HUES6 (cell line): ENCODE measurements around the gene PTMA.
"Not testable (repeated sequence)": the region's sequence is repeated elsewhere in the genome, so short reads cannot be mapped to it uniquely, and the experiment has no call there.

ENCODE experiments used
- H3K27ac ChIP-seq: 2 replicates; pipeline ENCODE4 v1.7.0; 2013; ENCODE audit warnings: low read depth, mild to moderate bottlenecking, low read length, inconsistent platforms
- H3K27me3 ChIP-seq: 2 replicates; pipeline ENCODE4 v1.6.1; 2013; ENCODE audit warnings: low read length; ENCODE audit not compliant: control insufficient read depth, insufficient read depth
- H3K36me3 ChIP-seq: 2 replicates; pipeline ENCODE4 v1.6.1; 2013; ENCODE audit warnings: low read length; ENCODE audit not compliant: control insufficient read depth, insufficient read depth
- H3K4me1 ChIP-seq: 2 replicates; pipeline ENCODE4 v1.6.1; 2013; ENCODE audit warnings: low read length; ENCODE audit not compliant: control insufficient read depth, insufficient read depth
- H3K4me3 ChIP-seq: 2 replicates; pipeline ENCODE4 v1.5.1; 2013; ENCODE audit warnings: low read depth, low read length
- H3K9ac ChIP-seq: one replicate; pipeline ENCODE4 v1.6.1; 2013; ENCODE audit warnings: mild to moderate bottlenecking, low read length
- H3K9me3 ChIP-seq: 2 replicates; pipeline ENCODE4 v1.6.1; 2013; ENCODE audit warnings: low read depth, low read length; ENCODE audit not compliant: control insufficient read depth, insufficient read depth

PTMA gene

DNA sequence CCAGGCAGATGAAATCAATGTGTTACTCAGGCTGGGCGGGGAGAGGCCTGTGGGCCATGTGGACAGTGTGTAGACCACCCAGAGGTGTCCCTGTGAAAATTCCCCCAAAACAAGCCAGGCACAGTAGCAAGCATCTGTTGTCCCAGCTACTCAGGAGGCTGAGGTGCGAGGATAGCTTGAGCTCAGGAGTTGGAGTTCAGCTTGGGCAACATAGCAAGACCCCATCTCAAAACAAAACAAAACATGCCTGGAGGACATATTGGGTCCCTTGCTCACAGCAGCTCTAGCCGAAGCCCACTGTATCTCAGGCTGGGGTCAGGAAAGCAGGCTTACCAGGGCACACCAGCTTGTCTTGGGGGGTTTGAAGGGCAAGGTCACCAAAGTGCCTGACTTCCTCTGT lies 4.3 kb upstream of the PTMA start:
- Histone ChIP-seq H3K9ac (no peak overlapping the region), H3K4me1 (peaks cover 13% of the 10 kb centered on the region), H3K27me3 (no peaks in the 10 kb centered on the region), H3K9me3 (no peaks in the 10 kb centered on the region), H3K36me3 (no peaks in the 10 kb centered on the region), H3K27ac (no peak overlapping the region), H3K4me3 (no peak overlapping the region)

DNA sequence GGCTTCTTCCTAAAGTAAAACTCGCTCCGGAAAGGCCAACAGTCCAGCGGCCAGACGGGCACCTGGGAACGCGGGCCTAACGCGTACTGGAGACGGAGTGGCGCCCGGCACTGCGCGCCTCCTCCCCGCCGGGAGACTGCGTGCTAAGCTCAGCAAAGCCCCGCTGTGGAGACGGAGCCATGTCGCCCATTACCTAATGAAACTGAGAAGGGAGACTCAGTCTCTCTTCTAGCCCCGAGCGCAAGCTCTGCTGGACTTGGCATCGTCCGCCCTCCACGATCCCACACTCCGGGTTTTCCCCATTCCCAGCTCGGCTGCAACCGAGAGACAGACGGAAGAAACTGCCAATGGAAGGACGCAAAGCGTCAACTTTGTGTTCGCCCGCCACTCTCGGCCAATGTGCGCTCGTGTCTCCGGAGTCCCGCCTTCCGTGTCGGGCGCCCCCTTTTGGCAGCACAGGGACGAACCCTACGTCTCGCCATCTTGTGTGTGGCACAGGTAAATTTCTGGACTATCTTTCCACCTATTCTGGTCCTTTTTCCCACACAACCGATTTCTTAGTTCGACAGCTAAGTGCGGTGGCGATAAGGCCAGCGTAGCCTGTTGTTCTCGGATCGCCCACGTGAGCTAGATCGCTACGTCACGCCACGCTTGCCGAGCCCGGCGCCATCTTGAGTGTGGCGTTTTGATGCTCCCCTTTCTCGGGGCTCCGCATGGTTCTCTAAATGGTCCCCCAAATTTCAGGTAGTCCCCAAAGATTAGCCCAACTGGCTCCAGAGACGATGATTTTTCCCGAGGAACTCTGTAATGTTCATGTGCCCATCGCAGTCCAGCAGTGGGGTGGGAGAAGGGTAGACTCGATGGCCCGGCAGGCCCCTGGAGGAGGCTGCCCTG lies 1.3 kb upstream of the PTMA start:
- Histone ChIP-seq H3K27ac (peak overlapping the region; percentile 99), H3K9ac (peak overlapping the region; percentile 96), H3K36me3 (peaks cover 27% of the 10 kb centered on the region), H3K9me3 (no peaks in the 10 kb centered on the region), H3K4me3 (peak overlapping the region; percentile 76), H3K27me3 (no peaks in the 10 kb centered on the region), H3K4me1 (peaks cover 13% of the 10 kb centered on the region)

DNA sequence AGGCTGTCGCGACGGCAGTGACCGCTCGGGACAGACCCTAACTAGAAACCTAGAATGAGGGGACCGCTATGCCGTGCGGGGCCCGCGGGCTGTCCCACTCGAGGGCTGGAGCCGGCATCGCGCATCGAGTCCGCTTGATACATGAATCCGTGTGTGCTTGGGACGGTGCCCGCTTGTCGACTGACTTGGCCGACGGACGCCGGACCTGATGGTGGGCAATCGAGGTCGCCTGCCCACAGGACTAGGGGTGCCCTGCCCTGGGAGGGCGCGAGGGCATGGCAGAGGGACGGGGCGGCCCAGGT lies 749 bp upstream of the PTMA start:
- H3K27me3 ChIP-seq = no peaks in the 10 kb centered on the region
- H3K36me3 ChIP-seq = peaks cover 33% of the 10 kb centered on the region
- H3K27ac ChIP-seq = peak overlapping the region; percentile 99
- H3K9ac ChIP-seq = peak overlapping the region; percentile 96
- H3K9me3 ChIP-seq = no peaks in the 10 kb centered on the region
- H3K4me3 ChIP-seq = peak overlapping the region; percentile 76
- H3K4me1 ChIP-seq = peaks cover 18% of the 10 kb centered on the region

DNA sequence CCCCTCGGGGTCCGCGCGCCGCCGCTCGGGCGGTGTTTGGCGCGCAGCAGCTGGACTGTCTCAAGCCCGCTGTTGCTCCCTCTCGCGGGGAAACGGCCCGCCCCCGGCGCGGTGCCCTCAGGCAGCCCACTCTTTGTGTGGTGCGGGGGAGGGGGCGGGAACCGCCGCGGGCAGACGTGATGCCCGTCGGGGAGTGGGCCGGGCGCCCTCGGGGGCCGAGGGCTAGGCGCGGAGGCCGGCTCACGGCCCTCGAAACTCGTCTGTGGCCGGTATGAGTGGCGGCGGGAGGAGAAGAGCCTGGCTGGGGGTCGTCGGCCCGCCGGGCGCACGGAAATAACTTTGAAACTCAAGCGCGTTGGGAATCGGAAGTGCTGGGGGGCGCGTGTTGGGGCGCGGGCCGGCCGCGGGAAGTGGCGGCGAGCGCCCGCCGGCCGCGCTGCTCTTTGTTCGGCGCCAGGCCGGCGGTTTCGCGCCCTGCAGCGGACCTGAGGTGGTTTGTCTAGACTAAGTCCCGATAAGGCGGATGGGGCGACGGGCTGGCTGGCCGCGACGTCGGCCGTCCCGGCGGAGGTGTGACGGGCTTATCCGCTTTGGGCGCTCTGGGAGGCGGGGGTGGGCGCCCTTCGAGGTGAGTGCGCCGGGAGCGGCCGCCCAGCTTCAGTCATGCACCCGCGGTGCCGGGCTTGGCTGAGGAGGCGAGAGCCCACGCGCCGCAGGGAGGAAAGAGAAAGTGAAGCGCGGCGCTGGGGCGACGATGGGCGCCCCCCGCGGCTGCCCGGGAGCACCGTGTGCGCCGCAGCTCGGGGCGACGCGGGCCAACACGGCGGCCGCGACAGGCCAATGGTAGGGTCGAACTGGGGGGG lies 679 bp downstream of the PTMA start:
- peak overlapping the region; percentile 99 for H3K27ac ChIP-seq
- peaks cover 23% of the 10 kb centered on the region for H3K4me1 ChIP-seq
- H3K9me3 ChIP-seq = no peaks in the 10 kb centered on the region
- H3K27me3 ChIP-seq = no peaks in the 10 kb centered on the region
- peaks cover 40% of the 10 kb centered on the region for H3K36me3 ChIP-seq
- peak overlapping the region; percentile 99 for H3K9ac ChIP-seq
- H3K4me3 ChIP-seq = peak overlapping the region; percentile 93

DNA sequence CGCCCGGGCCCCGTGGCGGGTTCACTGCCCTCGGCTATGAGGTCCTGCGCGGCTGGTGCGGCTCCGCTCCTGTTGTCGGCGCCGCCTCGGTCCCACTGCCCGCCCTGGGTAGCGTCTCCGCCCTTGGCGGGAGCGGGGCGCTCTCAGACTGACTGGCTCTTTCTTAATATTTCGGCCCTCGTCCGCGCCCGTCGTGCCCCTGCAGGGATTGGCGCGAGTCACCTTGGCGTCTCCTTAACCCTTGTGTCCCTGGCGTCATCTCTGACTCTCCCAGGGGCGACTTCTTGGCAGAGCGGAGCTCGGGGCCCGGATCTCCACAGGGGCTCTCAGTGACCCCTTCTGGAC lies 1.3 kb downstream of the PTMA start:
- Histone ChIP-seq H3K36me3 (peaks cover 43% of the 10 kb centered on the region), H3K4me3 (peak overlapping the region; percentile 93), H3K9ac (peak overlapping the region; percentile 99), H3K27ac (peak overlapping the region; percentile 99), H3K27me3 (no peaks in the 10 kb centered on the region), H3K4me1 (peaks cover 27% of the 10 kb centered on the region), H3K9me3 (no peaks in the 10 kb centered on the region)

DNA sequence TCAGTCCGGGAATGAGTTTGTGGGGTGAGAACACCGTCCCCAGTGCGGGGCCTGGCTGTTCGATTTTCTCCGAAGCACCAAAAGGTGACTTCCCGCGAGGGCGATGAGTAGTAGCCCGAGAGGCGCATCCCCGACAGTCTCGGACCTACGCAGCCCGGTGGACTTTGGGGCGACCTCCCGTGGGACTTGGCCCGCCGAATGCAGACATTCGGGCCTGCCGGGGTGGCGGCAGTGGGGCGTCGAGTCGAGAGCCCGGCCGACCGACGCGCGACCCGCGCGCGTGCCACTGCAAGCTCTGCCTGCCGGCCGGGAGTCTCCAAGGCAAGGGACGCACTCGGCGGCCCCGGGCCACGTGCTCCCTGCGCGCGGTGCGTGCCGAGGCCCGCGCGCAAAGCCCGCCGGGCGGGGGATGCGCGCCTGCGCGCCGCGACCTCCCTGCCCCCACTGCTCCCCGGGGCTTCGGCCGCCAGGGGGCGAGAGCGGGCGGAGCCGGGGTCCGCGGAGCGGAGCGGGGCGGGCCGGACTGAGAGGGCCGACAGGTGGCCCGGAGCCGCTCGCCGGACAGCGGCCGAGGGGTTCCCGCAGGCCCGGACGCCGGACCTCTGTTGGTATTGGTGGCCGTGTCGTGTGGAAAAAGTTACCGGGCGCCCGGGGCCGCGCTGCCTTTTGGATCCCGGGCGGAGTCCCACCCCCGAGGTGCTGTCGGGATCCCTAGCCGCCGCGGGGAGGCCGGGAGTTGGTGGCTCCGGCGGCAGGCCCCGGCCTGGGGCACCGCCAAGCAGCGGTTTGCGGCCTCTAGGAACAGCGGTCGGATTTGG lies 1.9 kb downstream of the PTMA start:
- Histone ChIP-seq H3K27ac (peak overlapping the region; percentile 99), H3K9ac (peak overlapping the region; percentile 99), H3K36me3 (peaks cover 43% of the 10 kb centered on the region), H3K27me3 (no peaks in the 10 kb centered on the region), H3K9me3 (no peaks in the 10 kb centered on the region), H3K4me1 (peaks cover 31% of the 10 kb centered on the region), H3K4me3 (peak overlapping the region; percentile 93)

DNA sequence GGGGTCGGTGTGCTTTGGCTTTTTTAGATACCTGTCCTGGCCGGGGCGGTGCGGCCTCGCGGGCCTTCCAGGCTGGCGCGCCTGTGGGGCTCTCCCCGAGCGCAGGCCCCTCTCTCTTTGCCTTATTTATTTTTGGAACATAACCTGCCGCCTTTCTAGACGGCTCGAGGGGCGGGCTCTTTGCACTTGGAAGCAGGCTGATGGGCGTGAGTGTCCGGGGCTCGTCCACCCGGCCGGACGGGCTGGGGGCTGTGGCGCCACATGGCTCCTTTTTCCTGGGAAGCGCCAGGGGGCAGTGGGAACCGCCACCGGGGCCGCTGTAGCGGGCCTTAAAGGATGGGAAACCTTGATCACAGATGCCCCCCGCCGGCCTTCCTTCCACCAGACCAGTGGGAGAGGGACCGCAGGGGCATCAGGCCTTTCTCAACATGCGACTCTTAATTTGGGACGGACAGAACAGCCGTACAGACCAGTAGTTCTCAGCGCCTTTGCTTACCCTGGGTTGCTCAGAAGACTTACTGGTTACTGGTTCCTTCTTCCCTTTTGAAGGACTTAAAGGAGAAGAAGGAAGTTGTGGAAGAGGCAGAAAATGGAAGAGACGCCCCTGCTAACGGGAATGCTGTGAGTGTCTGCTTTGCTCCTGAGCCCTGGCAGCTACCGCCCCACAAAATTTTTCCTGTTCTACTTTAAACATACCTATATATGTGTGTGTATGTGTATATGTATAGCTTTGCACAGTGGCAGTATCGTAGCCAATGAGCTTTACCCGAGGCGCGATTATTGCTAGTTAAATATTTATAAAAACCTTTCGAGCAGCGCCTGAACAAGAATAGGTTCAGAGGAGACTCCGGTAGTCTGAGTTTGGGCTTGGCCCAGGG lies 2.7 kb downstream of the PTMA start:
- H3K4me1 ChIP-seq = peaks cover 28% of the 10 kb centered on the region
- H3K4me3 ChIP-seq = peak overlapping the region; percentile 93
- peak overlapping the region; percentile 99 for H3K9ac ChIP-seq
- H3K27me3 ChIP-seq = no peaks in the 10 kb centered on the region
- H3K36me3 ChIP-seq = peaks cover 46% of the 10 kb centered on the region
- H3K9me3 ChIP-seq = no peaks in the 10 kb centered on the region
- H3K27ac ChIP-seq = peak overlapping the region; percentile 70; the same call in 1 of the 2 replicates

DNA sequence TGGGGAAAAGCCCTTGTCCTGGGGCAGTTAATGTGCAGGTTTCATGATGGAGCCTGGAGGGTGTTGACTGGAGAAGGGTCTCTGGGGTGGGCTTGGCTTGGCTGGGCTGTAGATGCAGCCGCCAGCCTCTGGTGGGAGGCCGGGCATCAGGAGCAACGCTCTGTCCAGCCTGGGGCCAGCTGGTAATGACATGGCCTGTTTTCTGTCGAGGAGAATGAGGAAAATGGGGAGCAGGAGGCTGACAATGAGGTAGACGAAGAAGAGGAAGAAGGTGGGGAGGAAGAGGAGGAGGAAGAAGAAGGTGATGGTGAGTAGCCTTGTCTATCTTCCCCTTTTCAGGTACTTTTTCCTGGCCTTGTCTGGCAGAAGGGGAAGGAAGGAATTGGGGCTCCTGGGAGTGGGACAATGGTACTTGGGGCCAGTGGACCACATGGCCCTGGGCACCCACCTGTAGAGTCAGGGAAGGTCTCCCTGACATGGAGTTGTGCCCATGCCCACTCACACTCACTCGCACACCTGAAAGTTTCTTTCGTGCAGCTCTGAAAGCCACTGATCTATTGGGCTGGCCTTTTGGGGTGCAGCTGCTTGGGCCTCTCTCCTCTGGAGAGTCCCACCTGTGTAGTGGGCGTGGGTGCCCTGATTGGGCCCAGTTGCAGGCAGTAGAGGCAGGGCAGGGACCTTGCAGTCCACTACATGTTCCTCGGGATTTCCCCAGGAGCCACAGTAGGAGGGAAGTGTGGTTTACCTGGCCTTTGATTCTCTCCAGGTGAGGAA lies 3.5 kb downstream of the PTMA start:
- Histone ChIP-seq H3K4me3 (peak overlapping the region; percentile 93), H3K27ac (no peak overlapping the region), H3K36me3 (peaks cover 46% of the 10 kb centered on the region), H3K4me1 (peaks cover 33% of the 10 kb centered on the region; the same call in 1 of the 2 replicates), H3K9me3 (no peaks in the 10 kb centered on the region), H3K27me3 (no peaks in the 10 kb centered on the region), H3K9ac (peak overlapping the region; percentile 99)

DNA sequence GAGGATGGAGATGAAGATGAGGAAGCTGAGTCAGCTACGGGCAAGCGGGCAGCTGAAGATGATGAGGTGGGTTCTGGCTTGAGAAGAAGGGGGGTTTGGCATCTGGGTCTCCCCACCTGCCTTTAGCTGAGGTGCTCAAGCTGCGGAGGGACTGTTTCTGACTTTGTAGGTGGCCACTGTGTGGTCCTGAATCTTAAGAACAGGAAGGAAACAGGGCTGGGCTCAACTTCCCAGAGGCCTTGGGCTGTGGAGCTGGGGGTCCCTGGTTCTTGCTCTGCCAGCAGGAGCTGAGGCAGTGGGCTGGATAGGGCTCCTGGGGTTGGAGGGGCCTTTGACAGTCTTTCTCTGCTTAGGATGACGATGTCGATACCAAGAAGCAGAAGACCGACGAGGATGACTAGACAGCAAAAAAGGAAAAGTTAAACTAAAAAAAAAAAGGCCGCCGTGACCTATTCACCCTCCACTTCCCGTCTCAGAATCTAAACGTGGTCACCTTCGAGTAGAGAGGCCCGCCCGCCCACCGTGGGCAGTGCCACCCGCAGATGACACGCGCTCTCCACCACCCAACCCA lies 4.2 kb downstream of the PTMA start:
- H3K4me1 ChIP-seq = peaks cover 35% of the 10 kb centered on the region; the same call in 1 of the 2 replicates
- H3K4me3 ChIP-seq = peak overlapping the region; percentile 93
- peak overlapping the region; percentile 99 for H3K9ac ChIP-seq
- not testable (repeated sequence) for H3K27me3 ChIP-seq, H3K27ac ChIP-seq, H3K9me3 ChIP-seq
- H3K36me3 ChIP-seq = peaks cover 46% of the 10 kb centered on the region
